ENCODE data around the gene ADIPOR1.
"Not testable (repeated sequence)": the region's sequence is repeated elsewhere in the genome, so short reads cannot be mapped to it uniquely, and the experiment has no call there.

The ADIPOR1 gene

DNA sequence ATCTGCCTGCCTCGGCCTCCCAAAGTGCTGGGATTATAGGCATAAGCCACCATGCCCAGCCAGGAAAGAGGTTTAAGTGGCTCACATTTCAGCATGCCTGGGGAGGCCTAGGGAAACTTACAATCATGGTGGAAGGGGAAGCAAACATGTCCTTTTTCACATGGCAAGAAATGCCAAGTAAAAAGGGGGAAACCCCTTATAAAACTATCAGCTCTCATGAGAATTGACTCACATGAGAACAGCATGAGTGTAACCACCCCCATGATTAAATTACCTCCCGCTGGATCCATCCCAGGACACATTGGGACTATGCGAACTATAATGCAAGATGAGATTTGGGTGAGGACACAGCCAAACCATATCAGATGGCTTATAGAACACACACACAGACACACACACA lies 22.3 kb downstream of the ADIPOR1 start:
- no peak for DNase-seq

DNA sequence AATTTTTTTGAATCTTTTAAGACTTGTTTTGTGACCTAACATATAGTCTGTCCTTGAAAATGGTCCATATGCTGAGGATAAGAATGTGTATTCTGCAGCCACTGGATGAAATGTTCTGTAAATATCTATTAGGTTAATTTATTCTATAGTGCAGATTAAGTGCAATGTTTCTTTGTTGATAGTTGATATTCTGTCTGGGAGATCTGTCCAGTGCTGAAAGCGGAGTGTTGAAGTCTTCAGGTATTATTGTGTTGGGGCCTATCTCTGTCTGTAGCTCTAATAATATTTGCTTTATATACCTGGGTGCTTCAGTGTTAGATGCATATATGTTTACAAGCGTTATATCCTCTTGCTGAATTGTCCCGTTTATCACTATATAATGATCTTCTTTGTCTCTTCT lies 23.4 kb downstream of the ADIPOR1 start:
- DNase-seq = no peak

DNA sequence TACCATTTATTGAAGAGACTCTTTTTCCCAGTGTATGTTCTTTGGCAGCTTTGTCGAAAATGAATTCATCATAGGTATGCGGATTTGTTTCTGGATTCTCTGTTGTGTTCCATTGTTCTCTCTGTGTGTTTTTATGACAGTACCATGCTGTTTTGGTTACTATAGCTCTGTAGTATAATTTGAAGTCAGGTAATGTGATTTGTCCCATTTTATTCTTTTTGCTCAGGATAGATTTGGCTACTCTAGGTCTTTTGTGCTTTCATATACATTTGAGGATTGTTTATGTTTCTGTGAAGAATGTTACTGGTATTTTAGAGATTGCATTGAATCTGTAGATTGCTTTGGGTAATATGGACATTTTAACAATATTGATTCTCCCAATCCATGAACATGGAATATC lies 25.6 kb downstream of the ADIPOR1 start:
- DNase-seq = no peak

DNA sequence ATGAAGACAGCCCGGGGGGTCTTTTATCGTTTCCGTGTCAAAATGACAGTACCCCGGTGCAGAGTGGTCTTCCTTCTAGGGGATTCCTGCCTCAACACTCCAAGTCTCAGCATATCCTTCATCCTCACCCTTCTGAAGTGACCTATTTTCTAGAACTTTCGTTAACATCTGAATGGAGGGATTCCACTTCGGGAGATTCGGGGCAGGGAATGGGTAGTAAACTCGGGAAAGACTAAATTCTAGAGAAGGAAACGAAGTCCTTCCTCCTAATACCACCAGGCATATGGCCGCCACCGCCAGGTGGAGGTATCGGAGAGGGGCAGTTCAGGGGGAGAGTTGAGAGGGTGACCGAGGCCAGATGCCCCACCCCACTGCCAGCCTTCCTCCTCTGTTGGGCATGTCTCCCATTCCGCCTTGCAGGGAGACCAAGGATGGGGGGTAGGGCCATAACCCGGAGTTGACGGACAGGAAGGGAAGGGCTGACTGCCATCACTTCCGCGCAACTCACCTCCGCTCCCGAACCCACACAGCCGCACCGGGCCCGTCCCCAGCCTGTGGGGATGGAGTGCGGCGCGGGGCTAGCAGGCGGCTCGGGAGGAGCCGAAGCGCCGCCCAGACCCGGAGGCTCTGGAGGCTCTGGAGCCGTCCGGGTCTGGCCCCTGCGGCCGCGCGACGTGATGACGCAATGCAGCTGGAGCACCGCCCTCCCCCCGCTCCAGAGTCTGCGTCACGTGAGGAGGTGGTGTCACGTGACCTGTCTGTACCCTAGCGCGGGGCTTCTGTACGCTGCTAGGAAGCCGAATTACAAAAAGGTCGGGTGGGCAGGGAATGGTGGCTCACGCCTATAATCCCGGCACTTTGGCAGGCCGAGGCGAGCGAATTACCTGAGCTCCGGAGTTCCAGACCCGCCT lies 31.3 kb downstream of the ADIPOR1 start, which contains the start of gene KLHL12:
TSS of gene KLHL12 (minus strand) at position 654 of the 911 bp plus-strand sequence. CDS start 2,072 bp downstream, outside the sequence.
- peak; percentile 73 to 95 for DNase-seq

DNA sequence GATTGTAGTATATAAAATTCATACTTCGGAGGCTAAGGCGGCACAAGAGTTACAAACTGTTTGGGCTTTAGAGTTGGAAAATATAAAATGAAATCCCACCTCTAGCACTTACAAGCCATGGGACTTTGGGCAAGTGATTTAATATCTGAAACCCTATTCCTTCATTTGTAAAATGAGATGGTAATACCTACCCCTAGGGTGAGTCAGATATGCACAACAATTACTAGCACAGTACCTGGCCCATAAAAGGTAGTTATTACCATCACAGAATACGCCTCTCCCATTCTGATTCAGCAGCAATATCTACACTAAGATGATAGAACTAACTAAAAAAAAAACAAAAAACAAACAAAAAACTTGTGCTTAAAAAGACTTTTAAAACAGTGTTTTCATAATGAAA lies 34.6 kb downstream of the ADIPOR1 start:
- DNase-seq = no peak

DNA sequence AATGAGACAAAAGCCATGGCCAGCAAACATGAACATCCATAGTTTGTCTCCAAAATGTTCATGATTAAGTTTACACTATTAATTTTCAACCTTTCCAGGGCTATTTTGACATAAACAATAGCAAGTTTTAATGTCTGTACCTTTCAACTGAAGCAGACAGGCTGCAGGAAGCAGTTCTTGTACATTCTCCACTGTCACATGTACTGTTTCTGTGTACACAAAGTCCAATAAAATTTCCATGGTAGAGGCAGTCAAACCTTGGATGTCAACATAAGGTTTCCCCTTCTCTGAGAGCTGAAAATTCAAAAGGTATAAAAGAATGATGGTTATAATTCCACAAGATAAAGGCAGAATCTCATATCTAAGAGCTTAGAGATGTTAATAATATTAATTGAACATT lies 38.5 kb downstream of the ADIPOR1 start:
- no peak for DNase-seq

DNA sequence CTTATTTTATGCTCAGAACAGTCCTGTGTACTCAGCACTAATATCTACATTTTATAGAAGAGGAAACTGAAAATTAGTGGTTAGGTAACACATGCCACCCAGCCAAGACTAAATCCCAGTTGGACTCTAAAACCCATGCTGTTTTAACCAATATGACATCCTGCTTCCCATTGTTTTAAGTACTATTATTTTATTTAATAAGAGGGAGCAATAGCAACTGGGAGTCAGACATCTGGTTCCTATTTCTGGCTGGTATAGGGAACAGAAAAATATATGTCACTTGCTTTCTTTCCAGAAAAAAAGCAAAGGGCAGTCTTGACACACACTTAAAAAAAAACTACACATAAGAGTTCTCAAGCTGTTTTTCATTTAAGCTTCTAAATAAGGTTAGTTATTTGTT lies 43.0 kb downstream of the ADIPOR1 start:
- DNase-seq = no peak

DNA sequence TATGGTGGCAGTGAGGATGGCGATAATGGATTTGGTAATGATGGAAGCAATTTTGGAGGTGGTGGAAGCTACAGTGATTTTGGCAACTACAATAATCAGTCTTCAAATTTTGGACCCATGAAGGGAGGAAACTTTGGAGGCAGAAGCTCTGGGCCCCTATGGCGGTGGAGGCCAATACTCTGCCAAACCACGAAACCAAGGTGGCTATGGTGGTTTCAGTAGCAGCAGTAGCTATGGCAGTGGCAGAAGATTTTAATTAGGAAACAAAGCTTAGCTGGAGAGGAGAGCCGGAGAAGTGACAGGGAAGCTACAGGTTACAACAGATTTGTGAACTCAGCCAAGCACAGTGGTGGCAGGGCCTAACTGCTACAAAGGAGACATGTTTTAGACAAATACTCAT lies 45.6 kb downstream of the ADIPOR1 start:
- DNase-seq = not testable (repeated sequence)

DNA sequence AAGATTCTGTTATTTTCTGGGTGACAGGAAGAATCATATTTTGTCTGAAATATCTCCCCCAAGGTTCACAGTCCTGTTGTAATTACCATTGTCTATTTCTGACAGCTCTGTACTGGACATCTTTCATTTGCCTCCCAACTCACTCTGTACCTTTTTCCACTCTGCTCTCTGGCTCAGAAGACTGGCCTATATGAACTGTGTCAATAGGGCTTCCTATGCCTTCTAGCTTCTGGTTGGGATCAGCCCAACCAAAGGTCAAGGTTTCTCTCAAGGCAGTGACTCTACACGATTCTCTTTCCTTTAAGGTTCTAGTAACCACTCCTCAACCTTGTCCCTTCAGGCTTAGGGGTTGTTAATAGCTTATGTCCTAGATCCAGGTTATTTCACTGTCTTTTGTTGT lies 48.6 kb downstream of the ADIPOR1 start:
- DNase-seq = no peak

DNA sequence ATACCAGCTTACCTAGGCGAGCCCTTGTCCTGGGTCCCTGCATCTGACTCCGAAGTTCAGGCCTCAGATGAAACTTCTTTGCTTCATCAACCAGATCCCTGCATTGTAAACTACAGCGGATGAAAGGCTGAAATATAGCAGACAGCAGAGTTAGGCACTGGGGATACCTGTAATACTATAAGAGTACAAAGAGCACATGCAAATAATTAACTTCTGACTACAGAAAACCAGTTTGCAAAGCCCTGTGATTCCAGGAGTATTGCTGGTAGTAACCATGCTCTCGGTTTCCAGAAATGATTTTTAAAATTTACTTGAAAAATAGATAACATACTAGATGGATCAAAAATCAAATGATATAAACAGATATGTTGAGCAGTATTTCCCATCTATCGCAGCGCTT lies 49.1 kb downstream of the ADIPOR1 start:
- no peak for DNase-seq

DNA sequence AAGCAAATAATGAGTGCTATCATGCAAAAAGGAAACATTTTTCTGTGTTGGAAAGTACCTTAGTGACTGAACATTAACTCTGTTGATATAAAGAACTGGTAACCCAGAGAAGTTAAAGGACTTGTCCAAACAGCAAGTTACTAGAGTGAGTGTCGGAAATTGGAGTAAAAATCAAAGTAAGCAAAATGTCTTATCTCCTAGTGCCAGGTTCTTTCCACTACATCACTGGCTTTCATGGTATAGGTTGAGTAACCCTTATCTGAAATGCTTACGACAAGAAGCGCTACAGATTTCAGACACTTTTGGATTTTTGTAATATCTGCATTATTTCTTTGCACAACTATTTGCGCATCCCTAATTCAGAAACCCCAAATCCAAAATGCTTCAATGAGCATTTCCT lies 52.8 kb downstream of the ADIPOR1 start:
- no peak for DNase-seq

DNA sequence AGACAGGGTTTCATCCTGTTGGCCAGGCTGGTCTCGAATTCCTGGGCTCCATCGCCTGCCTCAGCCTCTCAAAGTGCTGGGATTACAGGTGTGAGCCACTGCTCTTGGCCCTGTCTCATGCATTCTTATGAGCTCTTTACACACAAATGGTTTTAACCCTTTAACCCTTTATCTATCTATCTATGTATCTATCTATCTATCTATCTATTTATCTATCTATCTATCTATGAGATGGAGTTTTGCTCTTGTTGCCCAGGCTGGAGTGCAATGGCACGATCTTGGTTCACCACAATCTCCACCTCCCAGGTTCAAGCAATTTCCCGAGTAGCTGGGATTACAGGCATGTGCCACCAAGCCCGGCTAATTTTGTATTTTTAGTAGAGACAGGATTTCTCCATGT lies 54.3 kb downstream of the ADIPOR1 start:
- DNase-seq = not testable (repeated sequence)

DNA sequence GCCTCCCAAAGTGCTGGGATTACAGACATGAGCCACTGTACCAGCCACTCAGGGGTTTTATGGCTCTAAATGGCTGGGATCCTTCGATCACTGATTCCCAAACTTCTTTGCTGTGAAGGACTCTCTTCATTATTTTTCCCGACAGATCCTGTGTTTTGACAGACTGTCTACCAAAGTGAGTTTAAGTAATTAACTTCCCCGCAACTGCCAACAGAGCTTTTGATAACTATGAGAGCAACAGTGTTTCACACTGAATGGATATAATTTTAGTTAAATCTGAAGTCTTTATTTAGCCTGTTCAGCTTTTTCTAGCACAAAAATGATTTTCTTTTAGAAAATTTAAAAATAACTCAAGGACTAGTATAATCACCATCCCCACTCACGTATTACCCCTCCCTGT lies 56.6 kb downstream of the ADIPOR1 start:
- no peak for DNase-seq

DNA sequence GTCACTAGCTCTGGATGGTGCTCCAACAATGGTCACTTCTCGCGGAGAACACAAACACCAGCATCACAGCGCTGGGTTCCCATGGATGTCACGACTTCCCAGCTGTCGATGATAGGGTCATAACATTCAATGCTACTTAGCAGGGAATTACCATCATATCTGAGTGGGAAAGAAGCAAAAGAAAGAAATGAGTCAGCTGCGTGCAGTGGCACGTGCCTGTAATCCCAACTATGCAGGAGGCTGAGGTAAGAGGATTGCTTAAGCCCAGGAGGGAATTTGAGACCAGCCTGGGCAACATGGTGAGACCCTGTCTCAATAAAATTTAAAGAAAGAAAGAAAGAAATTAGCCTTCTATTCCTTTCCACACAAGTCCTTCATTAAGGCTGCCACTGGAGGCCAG lies 65.6 kb downstream of the ADIPOR1 start:
- no peak for DNase-seq
